H9 (cell line): ENCODE measurements around the gene F11. TPM values are rescaled to one million over a fixed set of nuclear protein-coding genes. Genes with fewer than 3 reads are reported as not detected.

ENCODE experiments used
- DNase-seq: peaks from one replicate; pipeline ENCODE4 v3.0.0-alpha.2; 2017
- H2AFZ ChIP-seq: one replicate; pipeline ENCODE4 v1.6.1; 2013; ENCODE audit warnings: mild to moderate bottlenecking, low read length, control low read depth, moderate library complexity
- H2AK5ac ChIP-seq: 2 replicates; pipeline ENCODE4 v1.6.1; 2013; ENCODE audit warnings: low read length, control low read depth, mixed read lengths; ENCODE audit not compliant: insufficient read length
- H2BK120ac ChIP-seq: one replicate; pipeline ENCODE4 v1.6.1; 2013; ENCODE audit warnings: low read depth, mild to moderate bottlenecking, low read length, control low read depth, inconsistent platforms; ENCODE audit not compliant: poor library complexity, severe bottlenecking
- H2BK12ac ChIP-seq: 2 replicates; pipeline ENCODE4 v1.6.1; 2013; ENCODE audit warnings: low read length, control low read depth, mixed read lengths, low read depth; ENCODE audit not compliant: insufficient read length
- H2BK15ac ChIP-seq: 2 replicates; pipeline ENCODE4 v1.6.1; 2013; ENCODE audit warnings: low read depth, low read length, control low read depth
- H2BK20ac ChIP-seq: one replicate; pipeline ENCODE4 v1.6.1; 2013; ENCODE audit warnings: low read depth, mild to moderate bottlenecking, low read length, control low read depth, inconsistent platforms; ENCODE audit not compliant: poor library complexity, severe bottlenecking
- H2BK5ac ChIP-seq: 2 replicates; pipeline ENCODE4 v1.6.1; 2013; ENCODE audit warnings: low read length, control low read depth, mixed read lengths; ENCODE audit not compliant: insufficient read length
- H3K14ac ChIP-seq: 2 replicates; pipeline ENCODE4 v1.6.1; 2013; ENCODE audit warnings: low read length, control low read depth; ENCODE audit not compliant: insufficient read depth
- H3K18ac ChIP-seq: 2 replicates; pipeline ENCODE4 v1.6.1; 2013; ENCODE audit warnings: low read depth, mild to moderate bottlenecking, mixed read lengths, low read length, control low read depth; ENCODE audit not compliant: insufficient read length
- H3K23ac ChIP-seq: 2 replicates; pipeline ENCODE4 v1.6.1; 2013; ENCODE audit warnings: low read length, control low read depth, mixed read lengths, low read depth; ENCODE audit not compliant: insufficient read length
- H3K23me2 ChIP-seq: 2 replicates; pipeline ENCODE4 v1.6.1; 2013; ENCODE audit warnings: low read depth, mild to moderate bottlenecking, mixed read lengths, low read length, control low read depth; ENCODE audit not compliant: insufficient read length, poor library complexity, severe bottlenecking
- H3K27ac ChIP-seq: 2 replicates; pipeline ENCODE4 v1.5.1; 2013; ENCODE audit warnings: low read length, control low read depth, mixed read lengths, low read depth; ENCODE audit not compliant: insufficient read length
- H3K27me3 ChIP-seq: 2 replicates; pipeline ENCODE4 v1.6.1; 2013; ENCODE audit warnings: low read length, control low read depth, inconsistent platforms; ENCODE audit not compliant: insufficient read depth
- H3K4ac ChIP-seq: 2 replicates; pipeline ENCODE4 v1.6.1; 2013; ENCODE audit warnings: low read depth, mild to moderate bottlenecking, control low read depth, inconsistent platforms, low read length, moderate library complexity
- H3K4me1 ChIP-seq: 2 replicates; pipeline ENCODE4 v1.6.1; 2013; ENCODE audit warnings: low read length, control low read depth, inconsistent platforms; ENCODE audit not compliant: insufficient read depth
- H3K4me2 ChIP-seq: 2 replicates; pipeline ENCODE4 v1.6.1; 2013; ENCODE audit warnings: low read length, control low read depth, mixed read lengths; ENCODE audit not compliant: insufficient read length, insufficient read depth
- H3K56ac ChIP-seq: 2 replicates; pipeline ENCODE4 v1.6.1; 2013; ENCODE audit warnings: low read depth, mild to moderate bottlenecking, mixed read lengths, low read length, control low read depth; ENCODE audit not compliant: insufficient read length
- H3K79me1 ChIP-seq: 2 replicates; pipeline ENCODE4 v1.6.1; 2013; ENCODE audit warnings: low read depth, mild to moderate bottlenecking, moderate library complexity, low read length, control low read depth, inconsistent platforms; ENCODE audit not compliant: insufficient read depth, poor library complexity, severe bottlenecking
- H3K79me2 ChIP-seq: 2 replicates; pipeline ENCODE4 v1.6.1; 2013; ENCODE audit warnings: low read length, control low read depth, inconsistent platforms; ENCODE audit not compliant: insufficient read depth
- H3K9ac ChIP-seq: 2 replicates; pipeline ENCODE4 v1.6.1; 2013; ENCODE audit warnings: low read length, control low read depth, mixed read lengths; ENCODE audit not compliant: insufficient read length; ENCODE audit errors: extremely low read depth
- H3K9me3 ChIP-seq: one replicate; pipeline ENCODE4 v1.6.1; 2013; ENCODE audit warnings: low read depth, low read length, inconsistent platforms; ENCODE audit not compliant: control insufficient read depth
- H3T11ph ChIP-seq: one replicate; pipeline ENCODE4 v1.6.1; 2013; ENCODE audit warnings: mild to moderate bottlenecking, low read length, control low read depth, inconsistent platforms
- H4K20me1 ChIP-seq: one replicate; pipeline ENCODE4 v1.6.1; 2013; ENCODE audit not compliant: control insufficient read depth, insufficient read length, insufficient read depth
- H4K5ac ChIP-seq: 2 replicates; pipeline ENCODE4 v1.6.1; 2013; ENCODE audit warnings: low read depth, mild to moderate bottlenecking, mixed read lengths, low read length, control low read depth; ENCODE audit not compliant: insufficient read length
- H4K8ac ChIP-seq: replicated peaks from 2 replicates; pipeline ENCODE4 v1.6.1; 2013; ENCODE audit warnings: low read length, control low read depth, mixed read lengths, low read depth; ENCODE audit not compliant: insufficient read length
- H4K91ac ChIP-seq: 2 replicates; pipeline ENCODE4 v1.6.1; 2013; ENCODE audit warnings: low read depth, mild to moderate bottlenecking, moderate library complexity, mixed read lengths, low read length, control low read depth; ENCODE audit not compliant: insufficient read length
- H3K27ac Mint-ChIP-seq, 3 experiments: 2 replicates in 2 of 3; 3 replicates in 1 of 3; pipeline ENCODE4 v1.8.0; 2020 to 2021; ENCODE audit warnings: mixed read lengths in 3 of 3, mild to moderate bottlenecking in 1 of 3, moderate library complexity in 1 of 3
- H3K27me3 Mint-ChIP-seq: 2 replicates; pipeline ENCODE4 v1.8.0; 2021; ENCODE audit warnings: low read depth, mild to moderate bottlenecking, moderate library complexity, mixed read lengths
- H3K36me3 Mint-ChIP-seq, 3 experiments: 2 replicates in 2 of 3; 3 replicates in 1 of 3; pipeline ENCODE4 v1.8.0; 2020 to 2021; ENCODE audit warnings: low read depth in 3 of 3, mixed read lengths in 3 of 3; ENCODE audit not compliant: insufficient read depth in 1 of 3
- H3K4me1 Mint-ChIP-seq, 2 experiments: 2 replicates each; pipeline ENCODE4 v1.8.0; 2020; ENCODE audit warnings: mixed read lengths in 2 of 2
- H3K4me3 Mint-ChIP-seq, 2 experiments: 2 replicates in 1 of 2; 3 replicates in 1 of 2; pipeline ENCODE4 v1.8.0; 2020 to 2021; ENCODE audit warnings: mild to moderate bottlenecking in 2 of 2, mixed read lengths in 2 of 2, moderate library complexity in 1 of 2
- H3K9me3 Mint-ChIP-seq, 2 experiments: 2 replicates in 1 of 2; 3 replicates in 1 of 2; pipeline ENCODE4 v1.8.0; 2020; ENCODE audit warnings: mild to moderate bottlenecking in 2 of 2, mixed read lengths in 2 of 2, moderate library complexity in 1 of 2
- WGBS: extraction: QIAGEN DNeasy Blood & Tissue Kit; methylation state at CpG from one replicate; pipeline ENCODE4 v1.1.7; 2013; ENCODE audit warnings: missing lambda C conversion rate, low lambda C conversion rate, mixed read lengths; ENCODE audit not compliant: insufficient read length; ENCODE audit errors: extremely low coverage; 5-methylcytosine and 5-hydroxymethylcytosine counted together
- total RNA-seq: library from RNA; stranded (reverse); gene quantifications from 2 replicates; pipeline ENCODE4 v1.2.1, GENCODE V29; 2021
- TF ChIP-seq, protein P1 (sequence below): fragments of 200-600 bp; sonication (generic); conservative IDR thresholded peaks from 3 replicates; pipeline ENCODE4 v1.8.0; 2021; ENCODE audit warnings: antibody characterized with exemption, mild to moderate bottlenecking

Gene F11
- total RNA-seq, 1 experiment from 2014 or later: 0.50 TPM

- H3K4me2 ChIP-seq: no peak overlapping the region
- Mint-ChIP-seq H3K4me1 (peaks cover 6 to 16% of the 10 kb centered on the region in 2 experiments), H3K27ac (no peak overlapping the region), H3K27me3 (peaks cover 11% of the 10 kb centered on the region), H3K9me3 (peaks cover 3 to 4% of the 10 kb centered on the region in 2 experiments; a peak in 2 of 5 replicates), H3K36me3 (no peaks in the 10 kb centered on the region; a peak in 1 of 7 replicates), H3K4me3 (no peak overlapping the region)
- no peaks in the 10 kb centered on the region for H3K79me1 ChIP-seq
- H3K56ac ChIP-seq: no peak overlapping the region
- H3K23ac ChIP-seq: no peak overlapping the region
- no peaks in the 10 kb centered on the region for H3K27me3 ChIP-seq
- H3K14ac ChIP-seq: no peak overlapping the region
- no peak overlapping the region for H2BK12ac ChIP-seq
- no peak overlapping the region for H3K18ac ChIP-seq
- no peaks in the 10 kb centered on the region for H3K9me3 ChIP-seq
- DNase-seq: no peak
- H2BK15ac ChIP-seq: no peak overlapping the region
- no peak overlapping the region for H2AK5ac ChIP-seq
- H3K23me2 ChIP-seq: no peaks in the 10 kb centered on the region
- H2AFZ ChIP-seq: no peak overlapping the region
- no peak overlapping the region for H2BK120ac ChIP-seq
- H3K4me1 ChIP-seq: no peaks in the 10 kb centered on the region; the same call in 1 of the 2 replicates
- no peak overlapping the region for H4K5ac ChIP-seq
- no peak overlapping the region for H3T11ph ChIP-seq
- no peak overlapping the region for H2BK5ac ChIP-seq
- no peaks in the 10 kb centered on the region for H3K79me2 ChIP-seq
- H2BK20ac ChIP-seq: no peak overlapping the region
- no peaks in the 10 kb centered on the region for H4K20me1 ChIP-seq
- TF ChIP-seq, protein P1, sequence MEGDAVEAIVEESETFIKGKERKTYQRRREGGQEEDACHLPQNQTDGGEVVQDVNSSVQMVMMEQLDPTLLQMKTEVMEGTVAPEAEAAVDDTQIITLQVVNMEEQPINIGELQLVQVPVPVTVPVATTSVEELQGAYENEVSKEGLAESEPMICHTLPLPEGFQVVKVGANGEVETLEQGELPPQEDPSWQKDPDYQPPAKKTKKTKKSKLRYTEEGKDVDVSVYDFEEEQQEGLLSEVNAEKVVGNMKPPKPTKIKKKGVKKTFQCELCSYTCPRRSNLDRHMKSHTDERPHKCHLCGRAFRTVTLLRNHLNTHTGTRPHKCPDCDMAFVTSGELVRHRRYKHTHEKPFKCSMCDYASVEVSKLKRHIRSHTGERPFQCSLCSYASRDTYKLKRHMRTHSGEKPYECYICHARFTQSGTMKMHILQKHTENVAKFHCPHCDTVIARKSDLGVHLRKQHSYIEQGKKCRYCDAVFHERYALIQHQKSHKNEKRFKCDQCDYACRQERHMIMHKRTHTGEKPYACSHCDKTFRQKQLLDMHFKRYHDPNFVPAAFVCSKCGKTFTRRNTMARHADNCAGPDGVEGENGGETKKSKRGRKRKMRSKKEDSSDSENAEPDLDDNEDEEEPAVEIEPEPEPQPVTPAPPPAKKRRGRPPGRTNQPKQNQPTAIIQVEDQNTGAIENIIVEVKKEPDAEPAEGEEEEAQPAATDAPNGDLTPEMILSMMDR: no peak
- no peak overlapping the region for H4K91ac ChIP-seq
- no peak overlapping the region for H3K4ac ChIP-seq
- H4K8ac ChIP-seq: no peak overlapping the region
- H3K9ac ChIP-seq: no peak overlapping the region
- no CpG with 5 or more reads among the region's 5 CpGs for WGBS
- H3K27ac ChIP-seq: no peak overlapping the region
Observed at GRCh38 chr4:186299291-186299690, 33.3 kb downstream of the F11 start.
